Daoy (cell line): ENCODE results near the gene FOSL2. TPM values are rescaled to one million over a fixed set of nuclear protein-coding genes. Genes with fewer than 3 reads are reported as not detected.

Experiments used
- DNase-seq: peaks from one replicate; pipeline ENCODE4 v3.0.0-alpha.2; 2015; ENCODE audit warnings: low read depth
- total RNA-seq: library from RNA; depleted of rRNA; stranded (reverse); fragments of >200 nt; shearing (Covaris generic); gene quantifications from 2 replicates; pipeline ENCODE4 v1.2.3, GENCODE V29; 2014

Gene FOSL2
- total RNA-seq, 1 experiment from 2014 or later: 56.0 TPM

DNA sequence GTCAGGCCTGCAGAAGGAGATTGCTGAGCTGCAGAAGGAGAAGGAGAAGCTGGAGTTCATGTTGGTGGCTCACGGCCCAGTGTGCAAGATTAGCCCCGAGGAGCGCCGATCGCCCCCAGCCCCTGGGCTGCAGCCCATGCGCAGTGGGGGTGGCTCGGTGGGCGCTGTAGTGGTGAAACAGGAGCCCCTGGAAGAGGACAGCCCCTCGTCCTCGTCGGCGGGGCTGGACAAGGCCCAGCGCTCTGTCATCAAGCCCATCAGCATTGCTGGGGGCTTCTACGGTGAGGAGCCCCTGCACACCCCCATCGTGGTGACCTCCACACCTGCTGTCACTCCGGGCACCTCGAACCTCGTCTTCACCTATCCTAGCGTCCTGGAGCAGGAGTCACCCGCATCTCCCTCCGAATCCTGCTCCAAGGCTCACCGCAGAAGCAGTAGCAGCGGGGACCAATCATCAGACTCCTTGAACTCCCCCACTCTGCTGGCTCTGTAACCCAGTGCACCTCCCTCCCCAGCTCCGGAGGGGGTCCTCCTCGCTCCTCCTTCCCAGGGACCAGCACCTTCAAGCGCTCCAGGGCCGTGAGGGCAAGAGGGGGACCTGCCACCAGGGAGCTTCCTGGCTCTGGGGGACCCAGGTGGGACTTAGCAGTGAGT lies 19.4 kb downstream of the FOSL2 start:
- no peak for DNase-seq

DNA sequence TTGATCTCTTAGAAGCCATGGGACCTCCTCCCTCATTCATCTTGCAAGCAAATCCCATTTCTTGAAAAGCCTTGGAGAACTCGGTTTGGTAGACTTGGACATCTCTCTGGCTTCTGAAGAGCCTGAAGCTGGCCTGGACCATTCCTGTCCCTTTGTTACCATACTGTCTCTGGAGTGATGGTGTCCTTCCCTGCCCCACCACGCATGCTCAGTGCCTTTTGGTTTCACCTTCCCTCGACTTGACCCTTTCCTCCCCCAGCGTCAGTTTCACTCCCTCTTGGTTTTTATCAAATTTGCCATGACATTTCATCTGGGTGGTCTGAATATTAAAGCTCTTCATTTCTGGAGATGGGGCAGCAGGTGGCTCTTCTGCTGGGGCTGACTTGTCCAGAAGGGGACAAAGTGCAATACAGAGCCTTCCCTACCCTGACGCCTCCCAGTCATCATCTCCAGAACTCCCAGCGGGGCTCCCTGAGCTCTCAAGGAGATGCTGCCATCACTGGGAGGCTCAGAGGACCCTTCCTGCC lies 20.0 kb downstream of the FOSL2 start:
- no peak for DNase-seq

DNA sequence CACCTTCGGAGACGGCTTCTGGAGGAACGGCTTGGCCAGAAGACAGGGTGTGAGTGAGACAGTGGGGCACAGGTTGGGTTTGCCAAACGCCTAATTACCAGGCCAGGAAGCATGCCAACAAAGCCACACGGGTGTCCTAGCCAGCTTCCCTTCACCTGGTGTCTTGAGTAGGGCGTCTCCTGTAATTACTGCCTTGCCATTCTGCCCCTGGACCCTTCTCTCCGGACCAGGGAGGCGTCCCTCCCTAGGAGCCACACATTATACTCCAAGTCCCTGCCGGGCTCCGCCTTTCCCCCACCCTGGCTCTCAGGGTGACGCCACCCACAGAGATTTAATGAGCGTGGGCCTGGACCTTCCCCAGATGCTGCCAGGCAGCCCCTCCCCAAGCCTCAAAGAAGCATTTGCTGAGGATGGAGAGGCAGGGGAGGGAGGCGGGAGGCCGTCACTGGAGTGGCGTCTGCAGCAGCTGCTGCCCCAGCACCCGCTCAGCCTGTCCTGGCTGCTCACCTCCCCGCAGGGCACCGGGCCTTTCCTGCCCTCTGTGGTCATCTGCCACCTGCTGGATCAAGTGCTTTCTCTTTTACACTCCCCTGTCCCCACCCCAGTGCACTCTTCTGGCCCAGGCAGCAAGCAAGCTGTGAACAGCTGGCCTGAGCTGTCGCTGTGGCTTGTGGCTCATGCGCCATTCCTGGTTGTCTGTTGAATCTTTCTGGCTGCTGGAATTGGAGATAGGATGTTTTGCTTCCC lies 20.7 kb downstream of the FOSL2 start:
- DNase-seq: no peak

DNA sequence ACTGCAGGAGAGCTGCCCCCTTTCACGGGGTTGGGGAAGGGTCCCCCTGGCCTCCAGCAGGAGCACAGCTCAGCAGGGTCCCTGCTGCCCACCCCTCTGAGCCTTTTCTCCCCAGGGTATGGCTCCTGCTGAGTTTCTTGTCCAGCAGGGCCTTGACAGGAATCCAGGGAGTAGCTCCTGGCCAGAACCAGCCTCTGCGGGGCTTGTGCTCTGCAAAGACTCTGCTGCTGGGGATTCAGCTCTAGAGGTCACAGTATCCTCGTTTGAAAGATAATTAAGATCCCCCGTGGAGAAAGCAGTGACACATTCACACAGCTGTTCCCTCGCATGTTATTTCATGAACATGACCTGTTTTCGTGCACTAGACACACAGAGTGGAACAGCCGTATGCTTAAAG lies 21.2 kb downstream of the FOSL2 start:
- no peak for DNase-seq

DNA sequence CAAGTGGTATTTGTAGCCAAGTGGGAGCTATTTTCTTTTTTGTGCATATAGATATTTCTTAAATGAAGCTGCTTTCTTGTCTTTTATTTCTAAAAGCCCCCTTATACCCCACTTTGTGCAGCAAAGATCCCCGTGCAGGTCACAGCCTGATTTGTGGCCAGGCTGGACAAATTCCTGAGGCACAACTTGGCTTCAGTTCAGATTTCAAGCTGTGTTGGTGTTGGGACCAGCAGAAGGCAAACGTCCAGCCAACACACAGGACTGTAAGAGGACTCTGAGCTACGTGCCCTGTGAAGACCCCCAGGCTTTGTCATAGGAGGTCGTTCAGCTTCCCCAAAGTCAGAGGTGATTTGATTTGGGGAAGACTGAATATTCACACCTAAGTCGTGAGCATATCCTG lies 21.9 kb downstream of the FOSL2 start:
- DNase-seq: no peak

DNA sequence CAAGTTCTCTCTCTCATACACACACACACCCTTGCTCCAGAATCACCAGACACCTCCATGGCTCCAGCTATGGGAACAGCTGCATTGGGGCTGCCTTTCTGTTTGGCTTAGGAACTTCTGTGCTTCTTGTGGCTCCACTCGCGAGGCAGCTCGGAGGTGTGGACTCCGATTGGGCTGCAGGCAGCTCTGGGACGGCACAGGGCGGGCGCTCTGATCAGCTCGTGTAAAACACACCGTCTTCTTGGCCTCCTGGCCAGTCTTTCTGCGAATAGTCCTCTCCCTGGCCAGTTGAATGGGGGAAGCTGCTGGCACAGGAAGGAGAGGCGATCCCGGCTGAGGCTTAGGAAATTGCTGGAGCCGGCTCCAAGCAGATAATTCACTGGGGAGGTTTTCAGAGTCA lies 22.4 kb downstream of the FOSL2 start:
- DNase-seq: no peak

DNA sequence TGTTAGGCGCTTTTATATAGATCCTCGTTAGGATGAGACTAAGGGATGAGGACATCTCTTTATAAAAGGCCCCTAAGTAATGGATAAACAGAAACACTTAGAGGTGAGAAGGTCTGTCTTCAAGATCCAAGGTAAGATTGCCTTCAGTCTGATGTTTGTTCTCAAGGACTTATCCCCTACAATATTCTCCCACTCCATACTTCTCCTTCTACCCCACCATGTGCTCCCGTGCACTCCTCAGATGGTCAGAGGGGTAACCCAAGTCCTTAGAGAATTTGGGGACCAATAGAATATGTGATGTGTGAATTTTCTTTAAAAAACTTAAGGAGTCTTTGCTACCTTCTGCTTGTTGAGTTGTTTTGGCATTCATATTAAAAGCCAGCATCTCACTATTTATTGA lies 23.1 kb downstream of the FOSL2 start:
- no peak for DNase-seq

DNA sequence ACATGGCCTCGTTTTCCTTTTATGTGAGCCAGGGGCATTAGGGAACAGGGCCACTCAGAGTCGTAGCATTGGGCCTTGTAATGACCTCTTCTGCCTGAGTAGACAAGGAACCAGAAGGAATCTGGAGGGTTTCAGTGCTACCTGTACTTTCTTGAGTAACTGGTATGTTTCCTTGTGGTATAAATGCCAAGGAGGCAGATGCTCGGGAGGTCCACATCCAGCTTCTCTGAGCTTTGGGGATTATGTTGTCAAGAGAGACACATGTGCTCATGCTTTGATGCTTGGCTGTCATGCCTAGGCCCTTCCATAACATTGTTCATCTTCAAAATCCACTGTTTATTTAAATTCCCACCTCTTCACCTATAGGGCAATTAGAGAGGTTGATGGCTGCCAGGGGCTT lies 26.3 kb downstream of the FOSL2 start:
- no peak for DNase-seq

DNA sequence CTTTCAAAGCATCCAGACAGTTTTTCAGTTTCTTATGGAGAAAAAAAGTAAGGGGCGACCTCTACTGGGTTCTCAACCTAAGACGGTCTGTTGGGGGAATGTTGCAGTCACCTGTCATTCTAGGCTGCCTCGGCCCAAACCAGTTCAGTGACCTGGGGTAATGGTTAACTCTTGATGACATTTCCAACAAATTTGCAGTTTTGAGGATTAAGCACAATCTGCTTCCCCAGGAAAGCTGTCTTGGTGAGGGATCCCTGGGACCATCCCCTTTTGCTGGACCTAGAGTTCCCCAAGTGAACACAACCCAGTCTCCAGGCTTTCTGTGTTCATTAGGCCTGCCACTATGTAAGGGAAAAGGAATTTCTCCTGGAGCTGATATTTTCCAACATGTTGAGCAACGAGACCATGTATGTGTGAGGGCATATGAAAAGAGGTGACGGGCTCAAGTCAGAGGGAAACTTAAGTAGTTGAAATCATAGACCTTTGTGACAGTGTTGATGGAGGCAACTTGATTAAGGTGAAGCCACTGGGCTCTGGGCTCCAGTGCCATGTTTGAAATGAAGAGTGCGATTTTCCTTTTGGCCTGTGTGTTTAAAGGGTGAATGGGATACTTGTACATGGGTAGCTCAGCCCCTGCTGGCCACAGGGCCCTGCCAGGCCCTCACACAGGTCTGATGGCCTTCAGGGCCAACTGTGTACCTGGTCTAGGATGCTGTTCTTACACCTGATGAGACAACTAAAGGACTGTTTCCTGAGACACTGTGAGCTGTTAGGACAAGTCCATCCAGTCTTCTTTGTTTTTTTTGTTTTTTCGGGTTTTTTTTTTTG lies 27.0 kb downstream of the FOSL2 start:
- DNase-seq: no peak

DNA sequence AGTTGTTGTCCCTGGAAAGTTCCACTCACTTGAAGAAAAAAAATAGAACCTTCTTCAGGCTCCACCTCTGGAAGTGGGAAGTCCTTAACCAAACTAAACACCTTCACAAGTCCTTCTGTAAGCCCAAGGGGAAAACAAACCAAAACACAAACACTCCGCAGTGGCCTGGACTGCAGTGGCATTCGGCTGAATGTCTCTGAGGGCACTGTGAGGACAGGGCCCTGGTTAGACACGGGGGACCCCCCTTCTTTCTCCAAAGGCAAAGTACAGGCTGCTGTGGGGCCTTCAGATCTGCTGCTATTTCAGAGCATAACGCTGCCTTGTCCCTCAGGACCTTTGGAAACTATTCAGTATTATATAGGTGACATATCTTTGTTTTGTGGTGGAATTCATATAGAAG lies 28.1 kb downstream of the FOSL2 start:
- no peak for DNase-seq

DNA sequence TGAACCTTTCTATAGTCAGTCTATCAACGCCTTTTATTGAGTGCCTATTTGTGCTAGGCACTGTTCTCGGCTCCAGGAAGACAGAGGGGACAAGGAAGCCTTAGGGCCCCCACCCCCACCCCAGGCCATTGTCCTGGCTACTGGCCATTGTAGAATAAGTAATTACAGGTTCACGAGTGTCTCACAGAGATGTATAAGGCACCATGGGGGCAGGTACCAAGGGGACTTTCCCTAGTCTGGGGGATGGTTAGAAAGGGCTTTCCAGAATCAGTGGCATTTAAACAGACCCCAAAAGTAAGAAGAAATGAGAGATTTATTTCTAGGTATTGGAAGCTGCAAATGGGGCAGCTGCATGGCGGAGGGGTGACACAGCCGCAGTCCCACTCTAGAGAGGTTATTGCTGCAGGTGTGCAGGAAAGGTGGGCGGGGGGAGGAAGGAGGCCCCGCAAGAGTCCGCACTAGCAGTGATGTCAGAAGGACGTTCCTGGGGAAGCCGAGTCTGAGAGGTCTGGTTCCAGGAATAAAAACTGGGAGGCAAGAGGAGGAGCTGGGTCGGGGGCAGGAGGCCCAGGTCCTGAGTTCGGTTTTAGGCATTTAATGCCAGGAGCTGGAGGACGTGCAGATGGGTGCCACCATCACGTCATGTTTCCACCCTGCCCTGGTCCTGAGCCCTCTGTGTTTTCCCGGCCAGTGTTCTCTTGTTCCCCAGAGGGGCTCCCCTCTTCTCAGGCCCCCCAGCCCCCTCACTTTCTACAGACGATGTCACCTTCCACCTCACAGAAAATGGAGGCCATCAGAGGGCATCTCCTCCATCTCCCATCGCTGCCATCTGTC lies 30.5 kb downstream of the FOSL2 start:
- no peak for DNase-seq

DNA sequence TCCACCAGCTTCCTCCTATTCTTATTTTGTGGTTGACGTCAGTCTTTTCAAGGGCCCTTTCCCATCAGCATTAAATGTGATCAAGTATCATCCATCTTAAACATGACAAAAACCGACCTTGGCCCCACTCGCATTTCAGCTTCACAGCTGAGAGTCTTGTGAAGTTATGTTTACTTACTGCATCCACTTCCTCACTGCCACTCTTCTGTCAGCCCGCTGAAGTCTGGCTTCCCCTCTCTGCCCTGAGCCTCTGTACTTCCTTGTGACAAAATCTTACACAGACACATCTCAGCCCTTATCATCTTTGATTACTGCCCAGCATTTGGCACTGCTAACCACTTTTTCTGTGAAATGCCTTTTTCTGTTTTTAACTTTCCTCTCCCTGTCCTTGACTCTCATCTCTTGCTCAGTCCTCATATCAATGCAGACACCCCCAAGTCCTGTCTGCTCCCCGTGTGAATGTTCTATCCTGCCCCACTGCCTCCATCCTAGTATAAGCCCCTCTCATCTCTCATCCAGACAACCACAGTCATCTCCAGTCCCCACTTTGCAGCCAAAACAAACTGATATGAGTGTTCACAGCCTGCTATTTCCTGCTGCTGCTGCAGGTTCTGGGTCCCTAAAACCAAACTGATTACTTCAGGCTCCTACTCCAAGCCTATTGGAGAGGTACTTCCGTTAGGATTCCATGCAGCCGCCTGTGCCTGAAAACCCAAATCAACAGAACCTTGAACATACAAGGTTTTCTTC lies 31.4 kb downstream of the FOSL2 start:
- peak; percentile 69 for DNase-seq

DNA sequence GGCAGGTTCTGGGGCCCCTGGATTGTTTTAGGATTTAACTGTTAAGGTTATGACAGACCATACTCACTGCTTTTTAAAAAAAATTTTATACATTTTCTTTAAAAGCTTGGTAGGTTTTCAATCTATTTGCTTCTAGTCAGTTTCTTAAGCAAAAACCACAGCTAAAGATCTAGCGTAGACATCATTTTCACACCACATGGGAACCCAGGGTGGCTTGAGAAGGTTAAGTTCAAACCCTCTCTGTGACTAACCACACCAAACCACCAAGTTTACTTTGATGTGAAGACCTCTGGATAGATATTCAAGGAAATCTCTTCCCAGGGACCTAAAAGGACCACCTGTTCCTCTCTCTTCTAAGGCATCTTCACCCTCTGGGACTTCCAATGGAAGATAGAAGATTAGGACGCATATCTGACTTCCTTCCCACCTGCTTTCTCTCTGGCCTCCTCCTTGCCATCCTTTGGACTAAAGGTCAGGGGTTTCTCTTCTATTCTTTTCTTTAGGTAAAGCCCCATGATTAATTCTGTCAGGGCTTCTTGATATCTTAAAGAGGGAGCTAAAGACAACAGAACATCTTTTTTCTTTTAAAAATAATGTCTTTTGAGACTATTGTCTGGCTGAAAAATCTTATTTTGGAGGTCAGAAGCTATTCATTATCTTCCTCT lies 32.3 kb downstream of the FOSL2 start:
- no peak for DNase-seq

DNA sequence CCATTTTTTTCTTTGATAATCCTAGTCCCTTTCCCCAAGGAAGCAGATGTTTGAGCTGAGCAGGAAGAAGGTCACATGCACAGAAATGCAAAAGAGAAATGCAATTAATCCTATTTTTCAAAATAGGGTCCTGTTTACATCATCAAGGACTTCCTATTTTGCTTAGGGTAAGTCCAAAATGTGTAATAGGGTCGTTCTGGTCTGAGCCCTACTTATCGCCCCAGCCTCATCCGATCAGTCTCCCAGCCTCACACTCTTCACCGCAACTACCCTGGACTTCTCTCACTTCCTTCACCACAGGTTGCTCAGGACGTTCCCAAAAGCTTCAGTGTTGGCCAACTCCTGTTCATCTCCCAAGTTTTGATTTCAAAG lies 32.8 kb downstream of the FOSL2 start:
- no peak for DNase-seq

DNA sequence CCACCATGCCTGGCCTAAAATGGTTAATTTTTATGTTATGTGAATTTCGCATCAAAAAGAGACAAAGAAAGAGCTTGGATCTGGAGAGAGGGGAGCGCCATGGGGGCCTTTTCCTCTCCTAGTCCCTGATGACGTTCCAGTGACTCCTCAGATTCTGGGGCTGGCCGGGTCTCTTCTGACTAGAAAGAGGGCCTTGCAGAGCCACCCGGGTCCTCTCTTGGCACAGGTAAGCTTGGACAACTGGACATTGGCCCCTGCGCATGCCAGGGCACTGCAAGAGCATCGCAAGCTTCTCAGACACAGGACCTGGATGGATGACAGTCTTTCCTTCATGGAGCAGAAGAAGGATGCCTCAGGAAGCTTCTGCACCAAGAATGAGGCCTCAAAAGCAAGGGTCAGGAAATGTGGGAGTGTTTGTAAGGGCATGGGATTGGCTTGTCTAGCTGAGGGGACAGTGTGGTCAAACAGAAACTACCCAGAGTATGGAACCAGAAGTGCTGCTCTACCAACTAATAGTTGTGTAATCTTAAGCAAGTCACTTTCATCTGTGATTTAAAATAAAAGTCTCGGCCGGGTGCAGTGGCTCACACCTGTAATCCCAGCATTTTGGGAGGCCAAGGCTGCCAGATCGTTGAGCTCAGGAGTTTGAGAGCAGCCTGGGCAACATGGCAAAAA lies 35.2 kb downstream of the FOSL2 start:
- DNase-seq: no peak

DNA sequence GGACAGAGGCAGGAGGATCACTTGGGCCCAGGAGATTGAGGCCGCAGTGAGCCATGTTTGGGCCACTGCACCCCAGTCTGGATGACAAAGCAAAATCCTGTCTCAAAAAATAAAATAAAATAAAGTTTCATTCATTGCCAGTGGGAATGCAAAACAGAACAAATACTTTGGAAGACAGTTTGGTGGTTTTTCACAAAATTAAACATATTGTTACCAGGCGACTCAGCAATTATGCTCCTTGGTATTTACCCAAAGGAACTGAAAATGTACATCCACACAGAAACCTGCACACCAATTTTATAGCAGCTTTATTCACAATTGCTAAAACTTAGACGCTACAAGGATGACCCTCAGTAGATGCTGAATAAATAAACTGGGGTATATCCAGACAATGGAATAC lies 35.8 kb downstream of the FOSL2 start:
- DNase-seq: no peak

DNA sequence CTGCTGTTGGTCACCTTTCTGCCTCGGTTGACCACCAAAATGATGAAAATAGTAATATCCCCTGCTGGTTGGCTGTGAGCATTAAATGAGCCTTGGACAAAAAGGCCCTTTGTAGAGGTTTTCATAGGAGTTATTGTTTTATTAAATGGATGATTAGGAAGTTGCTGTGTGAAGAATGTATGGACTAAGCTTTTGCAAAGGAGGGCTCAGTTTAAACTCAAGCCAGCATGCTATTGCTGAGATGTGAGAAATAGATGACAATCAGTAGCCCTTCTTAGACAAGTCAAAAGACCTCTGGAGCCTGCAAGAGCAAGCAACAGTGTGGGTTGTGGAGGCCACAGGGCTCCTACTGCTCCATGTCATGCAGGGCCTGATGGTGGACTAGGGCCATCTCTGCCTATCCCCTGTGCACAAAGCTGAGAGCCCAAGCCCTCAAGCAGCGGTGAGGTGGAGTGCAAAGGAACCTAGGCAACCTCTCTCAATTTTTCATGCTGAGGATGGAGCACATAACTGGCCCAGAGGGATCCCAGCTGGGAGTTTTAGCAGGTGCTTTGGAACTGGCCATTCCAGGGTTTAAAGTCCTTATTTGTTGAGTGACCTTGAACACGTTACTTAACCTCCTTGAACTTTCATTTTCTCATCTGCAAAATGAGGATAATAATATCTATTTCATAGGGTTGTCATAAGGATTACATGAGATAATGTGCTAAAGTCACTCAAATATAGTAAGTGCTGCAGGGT lies 37.1 kb downstream of the FOSL2 start:
- DNase-seq: no peak

DNA sequence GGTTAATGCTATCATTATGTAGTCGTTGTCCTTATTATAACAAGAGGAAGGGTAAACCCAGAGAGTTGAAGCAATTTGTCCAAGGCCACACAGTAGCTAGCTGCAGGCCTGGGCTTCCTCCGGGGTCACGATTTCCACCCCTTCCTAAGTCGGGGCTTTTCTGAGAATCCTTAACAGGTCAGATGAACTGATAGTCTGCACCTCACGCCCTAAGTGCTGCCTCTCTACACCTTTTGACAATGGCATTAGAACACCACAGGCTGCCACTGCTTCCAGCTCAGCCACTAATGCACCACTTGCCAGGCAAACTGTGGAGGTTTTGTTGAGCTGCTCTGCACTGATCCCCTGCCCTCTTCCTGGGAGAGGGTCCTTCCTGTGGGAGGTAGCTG lies 37.7 kb downstream of the FOSL2 start:
- no peak for DNase-seq

DNA sequence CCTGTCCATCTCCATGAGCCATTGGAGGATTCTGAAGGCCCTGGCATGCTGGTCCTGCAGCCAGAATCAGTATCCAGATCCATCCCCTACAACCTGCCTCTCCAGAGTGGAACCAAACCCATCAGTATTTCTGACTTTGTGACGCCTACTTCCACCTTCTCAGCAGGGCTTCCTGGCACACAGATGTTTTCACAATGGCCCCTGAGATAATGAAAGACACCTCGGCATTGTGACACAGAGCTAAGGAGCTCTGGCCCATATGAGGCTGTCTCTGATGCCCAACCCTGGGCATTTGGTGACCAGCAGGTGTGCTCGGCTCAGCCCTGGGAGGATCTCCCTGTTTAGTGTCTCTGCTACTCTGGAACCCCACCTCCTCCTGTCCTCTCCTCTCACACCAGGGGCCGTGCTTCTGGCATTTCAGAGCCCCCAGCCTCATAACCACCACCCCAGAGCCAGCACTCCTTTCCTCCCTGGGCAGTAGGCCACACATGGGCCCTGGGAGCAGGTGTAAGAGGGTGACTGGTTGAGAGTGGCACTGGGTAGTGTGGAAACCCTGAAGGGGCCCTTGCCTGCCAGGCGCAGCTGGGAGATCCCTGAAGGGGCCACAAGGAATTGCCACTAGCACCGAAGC lies 38.2 kb downstream of the FOSL2 start:
- no peak for DNase-seq
